B cell (primary cell): Measurements from ENCODE around the gene FAM162A. TPM values are rescaled to one million over a fixed set of nuclear protein-coding genes. Genes with fewer than 3 reads are reported as not detected.

Experiments used
- ATAC-seq: fragments of 200-7000 bp; cut with Tn5 transposase; one replicate; pipeline ENCODE4 v1.10.0; 2021; ENCODE audit warnings: low read depth, mild to moderate bottlenecking, moderate number of reproducible peaks, moderate library complexity
- CTCF ChIA-PET: fragments of 350-600 bp; sonication (Branson Sonifier 250); formaldehyde crosslinking; loops from one replicate; lab custom pipeline; 2021; ENCODE audit warnings: antibody characterized with exemption, inconsistent platforms; lab: Charles Lee
- POLR2A ChIA-PET: fragments of 350-600 bp; sonication (Branson Sonifier 250); formaldehyde crosslinking; loops from one replicate; lab custom pipeline; 2021; ENCODE audit warnings: antibody characterized with exemption; lab: Charles Lee
- DNase-seq: peaks from one replicate; pipeline ENCODE4 v3.0.0; 2013
- H2AFZ ChIP-seq: 2 replicates; pipeline ENCODE4 v1.6.1; 2012; ENCODE audit warnings: mild to moderate bottlenecking, low read depth, low read length; ENCODE audit not compliant: insufficient read depth, poor library complexity, severe bottlenecking
- H3K27ac ChIP-seq, 2 donors: 1 replicate in 1 of 2; 2 replicates in 1 of 2; pipeline ENCODE4 v1.5.1; 2012 to 2013; ENCODE audit warnings: low read length in 2 of 2, mild to moderate bottlenecking in 2 of 2, moderate library complexity in 1 of 2
- H3K27me3 ChIP-seq, 4 experiments: fragments of 200-600 bp in 1 of 4; sonication (generic) in 1 of 4; replicated peaks in 1 of 4; 1 replicate in 2 of 4; 2 replicates in 2 of 4; pipeline versions ENCODE4 v1.6.1 to v1.7.0; 2013 to 2016; ENCODE audit warnings: low read length in 3 of 4, mild to moderate bottlenecking in 2 of 4, mixed read lengths in 1 of 4, moderate library complexity in 1 of 4; ENCODE audit not compliant: insufficient read depth in 4 of 4, control insufficient read depth in 3 of 4; ENCODE audit errors: control extremely low read depth in 1 of 4
- H3K36me3 ChIP-seq, 2 experiments: replicated peaks in 1 of 2; 1 replicate in 1 of 2; 2 replicates in 1 of 2; pipeline versions ENCODE4 v1.6.1 to v1.7.1; 2013; ENCODE audit warnings: low read length in 1 of 2; ENCODE audit not compliant: insufficient read depth in 2 of 2, control insufficient read depth in 1 of 2; ENCODE audit errors: control extremely low read depth in 1 of 2, extremely low read depth in 1 of 2
- H3K4me1 ChIP-seq, 2 donors: fragments of 200-600 bp in 1 of 2; sonication (generic) in 1 of 2; 1 replicate in 1 of 2; 2 replicates in 1 of 2; pipeline versions ENCODE4 v1.5.1 to v1.6.1; 2013 to 2017; ENCODE audit warnings: low read length in 2 of 2; ENCODE audit not compliant: control insufficient read depth in 2 of 2, insufficient read depth in 2 of 2
- H3K4me2 ChIP-seq: replicated peaks from 2 replicates; pipeline ENCODE3; 2012; ENCODE audit warnings: mild to moderate bottlenecking, low read depth, low read length; ENCODE audit not compliant: poor library complexity, severe bottlenecking
- H3K4me3 ChIP-seq, 5 experiments: fragments of 200-600 bp in 1 of 5; sonication (generic) in 1 of 5; 1 replicate in 3 of 5; 2 replicates in 2 of 5; pipeline versions ENCODE4 v1.5.1 to v1.7.0; 2011 to 2016; ENCODE audit warnings: low read length in 4 of 5, mild to moderate bottlenecking in 4 of 5, low read depth in 2 of 5, control low read depth in 1 of 5, moderate library complexity in 1 of 5; ENCODE audit not compliant: insufficient read depth in 1 of 5; ENCODE audit errors: control extremely low read depth in 1 of 5, extremely low read depth in 1 of 5
- H3K79me2 ChIP-seq: fragments of 200-600 bp; sonication (generic); one replicate; pipeline ENCODE4 v1.6.0; 2016; ENCODE audit warnings: low read length; ENCODE audit not compliant: control insufficient read depth, insufficient read depth
- H3K9ac ChIP-seq: fragments of 200-600 bp; sonication (generic); 2 replicates; pipeline ENCODE4 v1.6.1; 2017; ENCODE audit warnings: mild to moderate bottlenecking, low read length, moderate library complexity
- H3K9me3 ChIP-seq, 3 donors: one replicate each; pipeline versions ENCODE4 v1.6.1 to v1.7.1; 2013; ENCODE audit warnings: low read length in 2 of 3; ENCODE audit not compliant: control insufficient read depth in 2 of 3, insufficient read depth in 1 of 3; ENCODE audit errors: control extremely low read depth in 1 of 3
- H4K20me1 ChIP-seq: 2 replicates; pipeline ENCODE4 v1.6.0; 2012; ENCODE audit warnings: mild to moderate bottlenecking, low read length; ENCODE audit not compliant: insufficient read depth, control insufficient read depth, poor library complexity, severe bottlenecking
- H3K27ac Mint-ChIP-seq: one replicate; pipeline ENCODE4 v1.8.0; 2021; ENCODE audit warnings: mixed read lengths
- H3K27me3 Mint-ChIP-seq: one replicate; pipeline ENCODE4 v1.8.0; 2021; ENCODE audit warnings: mixed read lengths
- H3K4me1 Mint-ChIP-seq: one replicate; pipeline ENCODE4 v1.8.0; 2021; ENCODE audit warnings: mixed read lengths
- H3K4me3 Mint-ChIP-seq: one replicate; pipeline ENCODE4 v1.8.0; 2021; ENCODE audit warnings: mixed read lengths
- H3K9me3 Mint-ChIP-seq: one replicate; pipeline ENCODE4 v1.8.0; 2022; ENCODE audit warnings: mixed read lengths; ENCODE audit not compliant: insufficient read depth
- EZH2 ChIP-seq: IDR thresholded peaks from 2 replicates; pipeline ENCODE4 v1.6.1; 2012; ENCODE audit warnings: borderline replicate concordance, low read depth, mild to moderate bottlenecking, moderate library complexity, low read length; ENCODE audit not compliant: insufficient read depth, poor library complexity, severe bottlenecking
- WGBS: methylation state at CpG from one replicate; pipeline ENCODE4 v1.1.5; 2013; ENCODE audit warnings: missing lambda C conversion rate; ENCODE audit not compliant: insufficient coverage; 5-methylcytosine and 5-hydroxymethylcytosine counted together
- intact Hi-C: fragments of 100-400 bp; cut with micrococcal nuclease; formaldehyde crosslinking; loops from one replicate; pipeline ENCODE4 v1.10.0; 2022
- polyA plus RNA-seq: library from polyadenylated mRNA; depleted of rRNA; stranded (reverse); fragments of >200 nt; gene quantifications from 2 replicates; pipeline ENCODE4 v1.2.3, GENCODE V29; 2012
- total RNA-seq, 2 donors: library from RNA; stranded (reverse); fragments of 120-200 nt in 1 of 2; gene quantifications; 1 replicate in 1 of 2; 2 replicates in 1 of 2; pipeline versions ENCODE4 v1.2.3 to v1.2.4, GENCODE V29; 2013 to 2022
- TF ChIP-seq, protein P1 (sequence below): fragments of 200-600 bp; IDR thresholded peaks from one replicate; pipeline ENCODE4 v1.8.0; 2022; ENCODE audit warnings: antibody characterized with exemption, mild to moderate bottlenecking

FAM162A gene
- total and polyA plus RNA-seq, 2 donors (not counting 1 experiment from before 2014, with no cell fraction given) = 10.9 to 17.5 TPM

DNA sequence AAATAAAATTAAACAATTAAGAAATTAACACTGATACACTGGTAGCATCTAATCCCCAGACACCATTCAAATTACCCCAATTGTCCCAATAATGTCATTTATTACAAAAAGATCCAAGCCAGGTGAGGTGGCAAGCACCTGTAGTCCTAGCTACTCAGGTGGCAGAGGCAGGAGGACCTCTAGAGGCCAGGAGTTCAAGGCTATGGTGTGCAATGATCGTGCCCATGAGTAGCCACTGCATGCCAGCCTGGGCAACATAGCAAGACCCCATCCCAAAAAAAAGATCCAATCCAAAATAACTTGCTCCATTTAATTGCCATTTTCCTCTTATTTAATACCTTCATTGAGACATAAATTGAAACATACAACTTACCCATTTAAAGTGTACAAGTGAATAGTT is 41.2 kb upstream of the FAM162A start:
- H3K9me3 Mint-ChIP-seq = no peaks in the 10 kb centered on the region
- Histone ChIP-seq H3K9me3 (peaks cover 0 to 1% (median 0%) of the 10 kb centered on the region in 3 donors), H3K4me1 (no peaks in the 10 kb centered on the region), H3K4me3 (no peak overlapping the region), H2AFZ (no peak overlapping the region), H3K27me3 (no peaks in the 10 kb centered on the region), H3K4me2 (no peak overlapping the region), H3K36me3 (no peaks in the 10 kb centered on the region), H3K79me2 (no peaks in the 10 kb centered on the region), H3K9ac (no peak overlapping the region), H3K27ac (no peak overlapping the region), H4K20me1 (no peaks in the 10 kb centered on the region)
- H3K4me3 Mint-ChIP-seq = no peak overlapping the region
- 100% methylated on average over 1 of the region's 1 CpG for WGBS
- no peaks in the 10 kb centered on the region for H3K4me1 Mint-ChIP-seq
- ATAC-seq (no peak), DNase-seq (no peak)
- H3K27ac Mint-ChIP-seq = no peak overlapping the region
- no peak for TF ChIP-seq EZH2
- TF ChIP-seq, protein P1, sequence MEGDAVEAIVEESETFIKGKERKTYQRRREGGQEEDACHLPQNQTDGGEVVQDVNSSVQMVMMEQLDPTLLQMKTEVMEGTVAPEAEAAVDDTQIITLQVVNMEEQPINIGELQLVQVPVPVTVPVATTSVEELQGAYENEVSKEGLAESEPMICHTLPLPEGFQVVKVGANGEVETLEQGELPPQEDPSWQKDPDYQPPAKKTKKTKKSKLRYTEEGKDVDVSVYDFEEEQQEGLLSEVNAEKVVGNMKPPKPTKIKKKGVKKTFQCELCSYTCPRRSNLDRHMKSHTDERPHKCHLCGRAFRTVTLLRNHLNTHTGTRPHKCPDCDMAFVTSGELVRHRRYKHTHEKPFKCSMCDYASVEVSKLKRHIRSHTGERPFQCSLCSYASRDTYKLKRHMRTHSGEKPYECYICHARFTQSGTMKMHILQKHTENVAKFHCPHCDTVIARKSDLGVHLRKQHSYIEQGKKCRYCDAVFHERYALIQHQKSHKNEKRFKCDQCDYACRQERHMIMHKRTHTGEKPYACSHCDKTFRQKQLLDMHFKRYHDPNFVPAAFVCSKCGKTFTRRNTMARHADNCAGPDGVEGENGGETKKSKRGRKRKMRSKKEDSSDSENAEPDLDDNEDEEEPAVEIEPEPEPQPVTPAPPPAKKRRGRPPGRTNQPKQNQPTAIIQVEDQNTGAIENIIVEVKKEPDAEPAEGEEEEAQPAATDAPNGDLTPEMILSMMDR = no peak
- H3K27me3 Mint-ChIP-seq = peaks cover 7% of the 10 kb centered on the region
- ChIA-PET CTCF (no interaction called here), POLR2A (no interaction called here)
- intact Hi-C loops = no loop called here

DNA sequence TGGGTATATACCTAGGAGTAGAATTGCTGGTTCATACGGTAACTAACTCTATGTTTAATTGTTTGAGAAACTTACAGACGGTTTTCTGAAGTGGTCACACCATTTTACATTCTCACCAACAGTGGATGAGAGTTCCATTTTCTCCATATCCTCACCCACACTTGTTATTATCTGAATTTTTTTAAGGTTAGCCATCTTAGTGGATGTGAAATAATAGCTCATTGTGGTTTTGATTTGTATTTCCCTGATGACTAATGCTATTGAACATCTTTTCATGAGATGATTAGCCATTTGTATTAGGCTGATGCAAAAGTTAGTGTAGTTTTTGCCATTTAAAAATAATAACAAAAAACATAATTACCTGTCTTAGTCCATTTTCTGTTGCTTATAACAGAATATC is 40.3 kb upstream of the FAM162A start:
- Mint-ChIP-seq H3K9me3 (no peaks in the 10 kb centered on the region), H3K27me3 (peaks cover 7% of the 10 kb centered on the region), H3K4me1 (no peaks in the 10 kb centered on the region), H3K4me3 (no peak overlapping the region), H3K27ac (no peak overlapping the region)
- Histone ChIP-seq H2AFZ (no peak overlapping the region), H3K9ac (no peak overlapping the region), H3K27me3 (no peaks in the 10 kb centered on the region), H3K36me3 (no peaks in the 10 kb centered on the region), H3K4me3 (no peak overlapping the region), H3K27ac (no peak overlapping the region), H3K4me2 (no peak overlapping the region), H3K4me1 (no peaks in the 10 kb centered on the region), H3K9me3 (peaks cover 0 to 7% (median 0%) of the 10 kb centered on the region in 3 donors), H4K20me1 (no peaks in the 10 kb centered on the region), H3K79me2 (no peaks in the 10 kb centered on the region)
- intact Hi-C loops = no loop called here
- no peak for TF ChIP-seq EZH2
- TF ChIP-seq, protein P1 = no peak
- no peak for DNase-seq
- CTCF ChIA-PET = no interaction called here
- no peak for ATAC-seq
- no CpG with 5 or more reads among the region's 2 CpGs for WGBS
- POLR2A ChIA-PET = no interaction called here
